Endothelial cell of umbilical vein (primary cell): ENCODE results near the gene KCTD1. TPM values are rescaled to one million over a fixed set of nuclear protein-coding genes. Genes with fewer than 3 reads are reported as not detected.

Experiments used
- BruUV-seq: library from RNA; stranded (reverse); fragments of 400-500 nt; replicated peaks from 2 replicates; lab custom pipeline; 2021; lab: Mats Ljungman, UMichigan
- CTCF ChIA-PET: fragments of 300-600, 350-600 bp; sonication (Branson Sonifier 250); formaldehyde crosslinking; loops from one replicate; lab custom pipeline; 2021; ENCODE audit warnings: antibody characterized with exemption, inconsistent platforms; lab: Charles Lee
- POLR2A ChIA-PET: fragments of 300-600, 350-600 bp; sonication (Branson Sonifier 250); formaldehyde crosslinking; loops from one replicate; lab custom pipeline; 2021; ENCODE audit warnings: antibody characterized with exemption, inconsistent platforms; lab: Charles Lee
- DNase-seq: peaks from one replicate; pipeline ENCODE4 v3.0.0-alpha.2; 2011; ENCODE audit warnings: low read depth, low spot score
- FAIRE-seq: peaks from 2 replicates; lab custom pipeline; 2011; peaks lifted over from hg19 to GRCh38; lab: Jason Lieb, UNC
- H2AFZ ChIP-seq: 2 replicates; pipeline ENCODE4 v1.6.0; 2012; ENCODE audit warnings: low read depth, low read length, control low read depth, inconsistent platforms
- H3K27ac ChIP-seq: 2 replicates; pipeline ENCODE4 v1.5.1; 2011; ENCODE audit warnings: low read depth, mild to moderate bottlenecking, control low read depth, low read length, moderate library complexity; ENCODE audit not compliant: insufficient read depth
- H3K27me3 ChIP-seq, 2 experiments: 2 replicates each; pipeline versions ENCODE4 v1.6.0 to v1.6.1; 2011; ENCODE audit warnings: low read length in 2 of 2, mixed read lengths in 1 of 2; ENCODE audit not compliant: control insufficient read depth in 2 of 2, insufficient read depth in 2 of 2
- H3K36me3 ChIP-seq, 2 experiments: 2 replicates in 1 of 2; 3 replicates in 1 of 2; pipeline ENCODE4 v1.5.1; 2011; ENCODE audit warnings: low read length in 2 of 2, mild to moderate bottlenecking in 1 of 2, moderate library complexity in 1 of 2; ENCODE audit not compliant: control insufficient read depth in 2 of 2, insufficient read depth in 2 of 2; ENCODE audit errors: extremely low read depth in 1 of 2
- H3K4me1 ChIP-seq: 3 replicates; pipeline ENCODE4 v1.5.1; 2011; ENCODE audit warnings: mild to moderate bottlenecking, low read length; ENCODE audit not compliant: control insufficient read depth, insufficient read depth; ENCODE audit errors: extremely low read depth
- H3K4me2 ChIP-seq: 2 replicates; pipeline ENCODE4 v1.6.1; 2011; ENCODE audit warnings: low read length, control low read depth, mixed read lengths; ENCODE audit not compliant: insufficient read depth
- H3K4me3 ChIP-seq, 3 experiments: fragments of 200-600 bp in 1 of 3; sonication (generic), shearing (Covaris generic) in 1 of 3; replicated peaks in 1 of 3; 2 replicates each; pipeline ENCODE4 v1.5.1; 2011 to 2016; ENCODE audit warnings: control low read depth in 3 of 3, low read length in 3 of 3, mild to moderate bottlenecking in 2 of 3, inconsistent platforms in 1 of 3, low read depth in 1 of 3, moderate library complexity in 1 of 3; ENCODE audit not compliant: insufficient read depth in 1 of 3
- H3K79me2 ChIP-seq: 2 replicates; pipeline ENCODE4 v1.6.0; 2012; ENCODE audit warnings: low read length, inconsistent platforms; ENCODE audit not compliant: control insufficient read depth, insufficient read depth
- H3K9ac ChIP-seq: replicated peaks from 2 replicates; pipeline ENCODE3; 2011; ENCODE audit warnings: low read length, control low read depth; ENCODE audit not compliant: insufficient read depth; ENCODE audit errors: extremely low read depth
- H3K9me1 ChIP-seq: replicated peaks from 3 replicates; pipeline ENCODE4 v1.6.0; 2011; ENCODE audit warnings: mild to moderate bottlenecking, low read length; ENCODE audit not compliant: control insufficient read depth, insufficient read depth; ENCODE audit errors: extremely low read depth
- H3K9me3 ChIP-seq: replicated peaks from 2 replicates; pipeline ENCODE4 v1.5.1; 2012; ENCODE audit warnings: low read length, inconsistent platforms; ENCODE audit not compliant: control insufficient read depth, insufficient read depth
- H4K20me1 ChIP-seq: replicated peaks from 2 replicates; pipeline ENCODE3; 2011; ENCODE audit warnings: mild to moderate bottlenecking, low read length; ENCODE audit not compliant: control insufficient read depth, insufficient read depth; ENCODE audit errors: extremely low read depth
- FOS ChIP-seq: IDR thresholded peaks from 2 replicates; pipeline ENCODE4 v1.6.1; 2011; ENCODE audit warnings: mild to moderate bottlenecking, low read length, moderate library complexity, borderline replicate concordance; ENCODE audit not compliant: insufficient read depth
- GATA2 ChIP-seq: IDR thresholded peaks from 2 replicates; pipeline ENCODE4 v1.7.0; 2011; ENCODE audit warnings: low read depth, mild to moderate bottlenecking, moderate library complexity, mixed read lengths, low read length; ENCODE audit not compliant: insufficient read length, insufficient read depth
- JUN ChIP-seq: IDR thresholded peaks from 2 replicates; pipeline ENCODE4 v1.6.1; 2011; ENCODE audit warnings: borderline replicate concordance, low read depth; ENCODE audit not compliant: insufficient read length, insufficient read depth
- MYC ChIP-seq: IDR thresholded peaks from one replicate; pipeline ENCODE4 v1.6.1; 2011; ENCODE audit warnings: mild to moderate bottlenecking, low read depth, low read length
- dilution Hi-C: fragments of 300-500 bp; cut with MboI; formaldehyde crosslinking; loops from one replicate; pipeline ENCODE4 v1.15.0; 2019; ENCODE audit warnings: low sequenced_read_pairs; ENCODE audit not compliant: extremely low pct_ligation_motif_present
- intact Hi-C: fragments of 100-400 bp; cut with micrococcal nuclease; formaldehyde crosslinking; loops from one replicate; pipeline ENCODE4 v1.10.0; 2022
- polyA plus RNA-seq, 4 experiments: library from polyadenylated mRNA; depleted of rRNA in 3 of 4; stranded (reverse) in 3 of 4; unstranded in 1 of 4; fragments of >200 nt; gene quantifications; 2 replicates each; pipeline versions ENCODE4 v1.2.1 to v1.2.3, GENCODE V29; 2011 to 2012; ENCODE audit warnings: missing spikeins in 1 of 4
- total RNA-seq: library from RNA; stranded (reverse); gene quantifications from 2 replicates; pipeline ENCODE4 v1.2.3, GENCODE V29; 2021
- TF ChIP-seq, protein P1 (sequence below), 2 donors: IDR thresholded peaks; 1 replicate in 1 of 2; 2 replicates in 1 of 2; pipeline ENCODE4 v1.5.1; 2011; ENCODE audit warnings: low read length in 2 of 2, mild to moderate bottlenecking in 2 of 2, moderate library complexity in 2 of 2, control low read depth in 1 of 2, inconsistent platforms in 1 of 2, low read depth in 1 of 2; ENCODE audit not compliant: insufficient read depth in 1 of 2; ENCODE audit errors: extremely low read depth in 1 of 2

Gene KCTD1
- total and polyA plus RNA-seq, 2 donors (not counting 3 experiments of a cell fraction or from before 2014, with no cell fraction given), result 6.1 to 12.1 TPM

DNA sequence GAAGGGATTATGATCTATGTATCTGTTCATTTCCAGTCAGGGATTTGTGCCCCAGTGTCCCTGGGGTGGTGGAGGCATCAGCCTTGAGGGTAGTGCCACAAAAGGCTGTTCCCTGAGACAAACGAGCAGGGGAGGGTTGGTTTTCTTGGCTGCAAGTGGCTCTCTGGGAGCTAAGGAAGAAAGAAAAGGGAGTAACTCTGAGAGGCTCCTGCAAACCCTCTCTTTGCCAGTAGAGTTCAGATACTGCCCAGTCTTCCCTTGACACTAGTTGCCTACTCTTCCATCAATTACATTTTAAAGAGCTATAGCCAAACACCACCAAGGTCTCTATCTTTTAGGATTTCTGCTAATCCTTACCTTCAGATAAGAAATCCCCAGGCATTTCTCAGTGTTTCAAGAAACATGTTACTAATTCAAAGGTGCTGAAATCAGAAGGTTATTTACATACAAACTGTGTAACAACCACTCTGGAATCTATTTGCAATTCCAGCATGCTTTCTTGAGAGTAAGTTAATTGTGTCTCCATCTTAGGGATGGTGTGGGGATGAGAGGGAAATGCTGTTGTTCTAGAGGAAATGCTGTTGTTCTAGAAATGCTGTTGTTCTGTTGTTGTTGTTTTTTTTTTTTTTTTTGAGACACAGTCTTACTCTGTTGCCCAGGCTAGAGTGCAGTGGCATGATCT, 18.7 kb upstream of the KCTD1 start:
- H3K9me3 ChIP-seq, result no peaks in the 10 kb centered on the region
- H3K4me2 ChIP-seq, result no peak overlapping the region
- no peak overlapping the region for H3K9ac ChIP-seq
- dilution Hi-C loops (no loop called here), intact Hi-C loops (no loop called here)
- H3K4me3 ChIP-seq, result no peak overlapping the region
- POLR2A ChIA-PET, result no interaction called here
- H3K27me3 ChIP-seq, result peaks cover 4 to 9% of the 10 kb centered on the region in 2 experiments
- FAIRE-seq (no peak), DNase-seq (no peak)
- H3K36me3 ChIP-seq, result no peaks in the 10 kb centered on the region
- no peaks in the 10 kb centered on the region for H3K9me1 ChIP-seq
- TF ChIP-seq GATA2 (no peak), MYC (no peak), FOS (no peak), JUN (no peak)
- TF ChIP-seq, protein P1, sequence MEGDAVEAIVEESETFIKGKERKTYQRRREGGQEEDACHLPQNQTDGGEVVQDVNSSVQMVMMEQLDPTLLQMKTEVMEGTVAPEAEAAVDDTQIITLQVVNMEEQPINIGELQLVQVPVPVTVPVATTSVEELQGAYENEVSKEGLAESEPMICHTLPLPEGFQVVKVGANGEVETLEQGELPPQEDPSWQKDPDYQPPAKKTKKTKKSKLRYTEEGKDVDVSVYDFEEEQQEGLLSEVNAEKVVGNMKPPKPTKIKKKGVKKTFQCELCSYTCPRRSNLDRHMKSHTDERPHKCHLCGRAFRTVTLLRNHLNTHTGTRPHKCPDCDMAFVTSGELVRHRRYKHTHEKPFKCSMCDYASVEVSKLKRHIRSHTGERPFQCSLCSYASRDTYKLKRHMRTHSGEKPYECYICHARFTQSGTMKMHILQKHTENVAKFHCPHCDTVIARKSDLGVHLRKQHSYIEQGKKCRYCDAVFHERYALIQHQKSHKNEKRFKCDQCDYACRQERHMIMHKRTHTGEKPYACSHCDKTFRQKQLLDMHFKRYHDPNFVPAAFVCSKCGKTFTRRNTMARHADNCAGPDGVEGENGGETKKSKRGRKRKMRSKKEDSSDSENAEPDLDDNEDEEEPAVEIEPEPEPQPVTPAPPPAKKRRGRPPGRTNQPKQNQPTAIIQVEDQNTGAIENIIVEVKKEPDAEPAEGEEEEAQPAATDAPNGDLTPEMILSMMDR (IDR thresholded peaks at IDR 0.05; ENCODE audit: extremely low read depth in 1 of 2, insufficient read depth in 1 of 2, low read depth in 1 of 2, low read length in 2 of 2), result no peak
- H3K4me1 ChIP-seq, result no peaks in the 10 kb centered on the region
- no peak overlapping the region for H3K27ac ChIP-seq
- BruUV-seq, result no TSS peak
- CTCF ChIA-PET, result interaction anchor here (1.1 to 2.0 kb wide), 2 partner anchors 10 to 183 kb away, joined by 3 to 7 read pairs; no protein-coding TSS in a partner anchor
- no peaks in the 10 kb centered on the region for H3K79me2 ChIP-seq
- no peaks in the 10 kb centered on the region for H4K20me1 ChIP-seq
- no peak overlapping the region for H2AFZ ChIP-seq
